ENCODE data around the gene KANSL1.

KANSL1 gene

GRCh38 chr17:46169913-46170638 lies 23.2 kb downstream of the KANSL1 start:
- DNase-seq (ENCODE audit: low read depth in 2 of 2): no peak

- DNase-seq (ENCODE audit: low read depth in 2 of 2): peak in 1 of 2 experiments; percentile 57
Observed at GRCh38 chr17:46167826-46168569, 25.2 kb downstream of the KANSL1 start.

GRCh38 chr17:46167267-46167666 lies 26.0 kb downstream of the KANSL1 start:
- DNase-seq (ENCODE audit: low read depth in 2 of 2): no peak

- DNase-seq (ENCODE audit: low read depth in 2 of 2): no peak
Observed at GRCh38 chr17:46166692-46167249, 26.5 kb downstream of the KANSL1 start.

- DNase-seq (ENCODE audit: low read depth in 2 of 2): no peak
Observed at GRCh38 chr17:46163929-46164594, 29.2 kb downstream of the KANSL1 start.

- no peak for DNase-seq (ENCODE audit: low read depth in 2 of 2)
Observed at GRCh38 chr17:46163316-46163715, 29.9 kb downstream of the KANSL1 start.

- no peak for DNase-seq (ENCODE audit: low read depth in 2 of 2)
Observed at GRCh38 chr17:46162866-46163265, 30.4 kb downstream of the KANSL1 start.

- no peak for DNase-seq (ENCODE audit: low read depth in 2 of 2)
Observed at GRCh38 chr17:46160169-46160568, 33.1 kb downstream of the KANSL1 start.

- DNase-seq (ENCODE audit: low read depth in 2 of 2): no peak
Observed at GRCh38 chr17:46159686-46160085, 33.5 kb downstream of the KANSL1 start.

- no peak for DNase-seq (ENCODE audit: low read depth in 2 of 2)
Observed at GRCh38 chr17:46158323-46159296, 34.6 kb downstream of the KANSL1 start.

- peak in 1 of 2 experiments; percentile 16 for DNase-seq (ENCODE audit: low read depth in 2 of 2)
Observed at GRCh38 chr17:46157443-46158062, 35.7 kb downstream of the KANSL1 start.

GRCh38 chr17:46154151-46154816 lies 38.9 kb downstream of the KANSL1 start:
- peak; percentile 30 to 39 for DNase-seq (ENCODE audit: low read depth in 2 of 2)

GRCh38 chr17:46152423-46152822 lies 40.8 kb downstream of the KANSL1 start:
- DNase-seq (ENCODE audit: low read depth in 2 of 2): no peak

GRCh38 chr17:46151762-46152161 lies 41.5 kb downstream of the KANSL1 start:
- peak; percentile 48 to 52 for DNase-seq (ENCODE audit: low read depth in 2 of 2)

- no peak for DNase-seq (ENCODE audit: low read depth in 2 of 2)
Observed at GRCh38 chr17:46150216-46150963, 42.8 kb downstream of the KANSL1 start.

- DNase-seq (ENCODE audit: low read depth in 2 of 2): no peak
Observed at GRCh38 chr17:46148247-46148646, 45.0 kb downstream of the KANSL1 start.

GRCh38 chr17:46147296-46147695 lies 45.9 kb downstream of the KANSL1 start:
- no peak for DNase-seq (ENCODE audit: low read depth in 2 of 2)

- no peak for DNase-seq (ENCODE audit: low read depth in 2 of 2)
Observed at GRCh38 chr17:46144246-46144645, 49.0 kb downstream of the KANSL1 start.

GRCh38 chr17:46143827-46144236 lies 49.4 kb downstream of the KANSL1 start:
- DNase-seq (ENCODE audit: low read depth in 2 of 2): no peak
